Kidney epithelial cell (primary cell): ENCODE results near the gene ANKRD45. TPM values are rescaled to one million over a fixed set of nuclear protein-coding genes. Genes with fewer than 3 reads are reported as not detected.

Experiments
- DNase-seq: peaks from one replicate; pipeline ENCODE4 v3.0.0-alpha.2; 2010; ENCODE audit warnings: low read depth
- H3K27me3 ChIP-seq: 2 replicates; pipeline ENCODE4 v1.6.0; 2011; ENCODE audit warnings: low read length; ENCODE audit not compliant: control insufficient read depth, insufficient read depth
- H3K36me3 ChIP-seq: 2 replicates; pipeline ENCODE4 v1.5.1; 2011; ENCODE audit warnings: low read length; ENCODE audit not compliant: control insufficient read depth, insufficient read depth
- H3K4me3 ChIP-seq: 2 replicates; pipeline ENCODE4 v1.5.1; 2011; ENCODE audit warnings: low read depth, mild to moderate bottlenecking, control low read depth, low read length
- total RNA-seq: library from RNA; depleted of rRNA; stranded (reverse); fragments of >200 nt; gene quantifications from 2 replicates; pipeline ENCODE4 v1.2.3, GENCODE V29; 2015
- TF ChIP-seq, protein P1 (sequence below): IDR thresholded peaks from 2 replicates; pipeline ENCODE4 v1.5.1; 2011; ENCODE audit warnings: mild to moderate bottlenecking, moderate library complexity, low read length, control low read depth, inconsistent platforms; ENCODE audit not compliant: insufficient read depth, poor library complexity, severe bottlenecking

ANKRD45 gene
- total RNA-seq, 1 donor from 2014 or later = 0.67 TPM

GRCh38 chr1:173580658-173581057 lies 89.0 kb downstream of the ANKRD45 start:
- DNase-seq = no peak
- H3K36me3 ChIP-seq = no peaks in the 10 kb centered on the region
- H3K27me3 ChIP-seq = no peaks in the 10 kb centered on the region
- TF ChIP-seq, protein P1, sequence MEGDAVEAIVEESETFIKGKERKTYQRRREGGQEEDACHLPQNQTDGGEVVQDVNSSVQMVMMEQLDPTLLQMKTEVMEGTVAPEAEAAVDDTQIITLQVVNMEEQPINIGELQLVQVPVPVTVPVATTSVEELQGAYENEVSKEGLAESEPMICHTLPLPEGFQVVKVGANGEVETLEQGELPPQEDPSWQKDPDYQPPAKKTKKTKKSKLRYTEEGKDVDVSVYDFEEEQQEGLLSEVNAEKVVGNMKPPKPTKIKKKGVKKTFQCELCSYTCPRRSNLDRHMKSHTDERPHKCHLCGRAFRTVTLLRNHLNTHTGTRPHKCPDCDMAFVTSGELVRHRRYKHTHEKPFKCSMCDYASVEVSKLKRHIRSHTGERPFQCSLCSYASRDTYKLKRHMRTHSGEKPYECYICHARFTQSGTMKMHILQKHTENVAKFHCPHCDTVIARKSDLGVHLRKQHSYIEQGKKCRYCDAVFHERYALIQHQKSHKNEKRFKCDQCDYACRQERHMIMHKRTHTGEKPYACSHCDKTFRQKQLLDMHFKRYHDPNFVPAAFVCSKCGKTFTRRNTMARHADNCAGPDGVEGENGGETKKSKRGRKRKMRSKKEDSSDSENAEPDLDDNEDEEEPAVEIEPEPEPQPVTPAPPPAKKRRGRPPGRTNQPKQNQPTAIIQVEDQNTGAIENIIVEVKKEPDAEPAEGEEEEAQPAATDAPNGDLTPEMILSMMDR = no peak
- H3K4me3 ChIP-seq = no peak overlapping the region

- no peak overlapping the region for H3K4me3 ChIP-seq
- DNase-seq = no peak
- H3K27me3 ChIP-seq = no peaks in the 10 kb centered on the region
- no peaks in the 10 kb centered on the region for H3K36me3 ChIP-seq
- TF ChIP-seq, protein P1 = no peak
Measured at GRCh38 chr1:173580071-173580470, 89.6 kb downstream of the ANKRD45 start.

- TF ChIP-seq, protein P1 = no peak
- no peak for DNase-seq
- Histone ChIP-seq H3K36me3 (no peaks in the 10 kb centered on the region), H3K27me3 (no peaks in the 10 kb centered on the region), H3K4me3 (no peak overlapping the region)
Measured at GRCh38 chr1:173573596-173573995, 96.1 kb downstream of the ANKRD45 start.

GRCh38 chr1:173572201-173572873 lies 97.3 kb downstream of the ANKRD45 start:
- TF ChIP-seq, protein P1 = no peak
- H3K27me3 ChIP-seq = no peaks in the 10 kb centered on the region
- H3K4me3 ChIP-seq = no peak overlapping the region
- DNase-seq = no peak
- no peaks in the 10 kb centered on the region for H3K36me3 ChIP-seq

DNA sequence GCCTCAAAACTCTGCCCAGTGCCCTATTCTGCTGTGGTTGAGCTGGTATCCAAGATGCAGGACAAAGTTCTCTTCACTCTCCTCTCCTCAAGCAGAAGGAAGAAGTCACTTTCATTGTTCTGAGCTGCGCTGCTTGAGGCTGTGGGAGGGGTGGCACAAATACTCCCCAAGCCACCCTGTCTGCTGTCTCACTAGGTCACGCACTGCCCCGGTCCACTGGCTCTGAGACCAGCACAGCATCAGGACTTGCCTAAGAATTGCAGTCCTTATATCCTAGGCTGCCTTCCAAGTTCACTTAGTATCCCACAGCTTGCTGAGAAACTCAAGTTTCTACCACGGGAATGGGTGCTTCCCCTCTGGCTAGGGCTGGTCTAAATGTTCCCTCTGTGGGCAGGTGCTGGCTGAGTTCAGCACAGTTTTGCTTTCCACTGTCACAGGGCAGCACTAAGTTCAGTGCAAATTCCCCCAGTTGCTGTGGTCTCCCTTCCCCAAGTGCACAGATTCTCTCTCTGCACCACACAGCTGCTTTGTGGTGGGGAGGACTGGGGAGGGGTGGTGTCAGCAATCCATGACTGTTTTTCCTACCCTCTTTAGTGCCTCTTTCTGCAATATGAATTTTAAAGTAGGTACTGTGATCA lies 99.2 kb downstream of the ANKRD45 start:
- no peak for DNase-seq
- Histone ChIP-seq H3K27me3 (no peaks in the 10 kb centered on the region), H3K4me3 (no peak overlapping the region), H3K36me3 (no peaks in the 10 kb centered on the region)
- TF ChIP-seq, protein P1 = no peak
